ENCODE measurements around the gene RIC3.

DNA sequence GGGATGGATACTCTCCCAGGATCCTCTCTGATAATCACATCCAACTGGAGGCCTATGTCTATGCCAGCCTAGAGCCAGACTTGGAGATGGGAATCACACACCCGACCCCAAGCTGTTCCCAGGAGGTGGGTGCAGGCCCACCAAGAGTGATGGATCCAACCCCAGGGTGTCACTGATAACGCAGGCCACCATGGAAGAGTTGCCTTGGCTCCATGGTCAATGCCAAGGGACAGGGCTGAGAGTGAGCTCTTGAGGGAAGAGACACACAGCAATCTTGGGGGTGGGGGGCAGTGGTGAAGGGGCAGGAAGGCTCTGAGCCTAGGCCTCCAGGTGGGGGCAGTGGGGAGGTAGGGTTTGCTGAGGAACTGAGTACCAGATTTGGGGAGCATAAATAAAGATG lies 70.9 kb downstream of the RIC3 start:
- no peak for TF ChIP-seq CTCF (conservative IDR thresholded peaks at IDR 0.05 in 1 of 2, IDR thresholded peaks at IDR 0.05 in 1 of 2; ENCODE audit: low read depth in 1 of 2, low read length in 2 of 2)
- TF ChIP-seq EZH2 (IDR thresholded peaks at IDR 0.05; ENCODE audit: low read length, missing control alignments), result no peak
